GM12878 (cell line): Measurements from ENCODE around the gene ATP5F1D. TPM values are rescaled to one million over a fixed set of nuclear protein-coding genes. Genes with fewer than 3 reads are reported as not detected.

ENCODE experiments used
- ASH2L ChIP-seq: fragments of 300-600, 200-600 bp; sonication (generic); IDR thresholded peaks from 2 replicates; pipeline ENCODE4 v1.6.1; 2017; ENCODE audit warnings: low read depth, mild to moderate bottlenecking, borderline replicate concordance
- BCL11A ChIP-seq: IDR thresholded peaks from 2 replicates; pipeline ENCODE4 v1.6.1; 2011; ENCODE audit warnings: low read depth, low read length
- BHLHE40 ChIP-seq, 2 experiments: fragments of 450-650 bp in 1 of 2; IDR thresholded peaks; 2 replicates each; pipeline ENCODE4 v1.6.1; 2011 to 2017; ENCODE audit warnings: low read depth in 2 of 2, borderline replicate concordance in 1 of 2, improper control_type of control experiment in 1 of 2, low read length in 1 of 2, mild to moderate bottlenecking in 1 of 2
- CREB1 ChIP-seq: IDR thresholded peaks from 2 replicates; pipeline ENCODE4 v1.6.1; 2012; ENCODE audit warnings: low read depth, mild to moderate bottlenecking, inconsistent platforms
- DPF2 ChIP-seq: fragments of 450-650 bp; IDR thresholded peaks from 2 replicates; pipeline ENCODE4 v1.6.1; 2017; ENCODE audit warnings: mild to moderate bottlenecking
- EZH2 ChIP-seq: IDR thresholded peaks from 2 replicates; pipeline ENCODE4 v1.6.1; 2012; ENCODE audit warnings: low read depth, mild to moderate bottlenecking, control low read depth, inconsistent platforms, low read length, borderline replicate concordance; ENCODE audit not compliant: control insufficient read depth
- FOXM1 ChIP-seq: IDR thresholded peaks from 2 replicates; pipeline ENCODE4 v1.6.1; 2012; ENCODE audit warnings: low read depth, mild to moderate bottlenecking, inconsistent platforms, low read length, moderate library complexity
- HDAC6 ChIP-seq: fragments of 200-600 bp; sonication (generic); IDR thresholded peaks from one replicate; pipeline ENCODE4 v1.8.0; 2017; ENCODE audit warnings: antibody characterized with exemption; ENCODE audit not compliant: unreplicated experiment
- IRF3 ChIP-seq: fragments of 450-650 bp; IDR thresholded peaks from 2 replicates; pipeline ENCODE4 v1.6.1; 2014; ENCODE audit warnings: mild to moderate bottlenecking
- MAX ChIP-seq: IDR thresholded peaks from 2 replicates; pipeline ENCODE4 v1.6.1; 2012; ENCODE audit warnings: low read depth, low read length, improper control_type of control experiment
- MTA2 ChIP-seq: fragments of 450-650 bp; IDR thresholded peaks from 2 replicates; pipeline ENCODE4 v1.6.1; 2016; ENCODE audit warnings: low read depth, mild to moderate bottlenecking, moderate library complexity
- NR2F1 ChIP-seq: fragments of 450-650 bp; conservative IDR thresholded peaks from 2 replicates; pipeline ENCODE4 v1.6.1; 2017; ENCODE audit warnings: mild to moderate bottlenecking
- PKNOX1 ChIP-seq: fragments of 450-650 bp; IDR thresholded peaks from 2 replicates; pipeline ENCODE4 v1.6.1; 2016; ENCODE audit warnings: mild to moderate bottlenecking
- POLR2AphosphoS2 ChIP-seq: IDR thresholded peaks from 2 replicates; pipeline ENCODE4 v1.6.1; 2011; ENCODE audit warnings: low read depth, mild to moderate bottlenecking, low read length, improper control_type of control experiment, moderate library complexity
- RAD51 ChIP-seq: fragments of 450-650 bp; IDR thresholded peaks from 2 replicates; pipeline ENCODE4 v1.6.1; 2016; ENCODE audit warnings: moderate library complexity, mild to moderate bottlenecking, inconsistent platforms
- RELA ChIP-seq: fragments of 450-650 bp; IDR thresholded peaks from 2 replicates; pipeline ENCODE4 v1.8.0; 2014; ENCODE audit warnings: borderline replicate concordance; ENCODE audit not compliant: partially characterized antibody
- RFX5 ChIP-seq: IDR thresholded peaks from 2 replicates; pipeline ENCODE4 v1.6.1; 2011; ENCODE audit warnings: low read depth, low read length, improper control_type of control experiment
- RUNX3 ChIP-seq: IDR thresholded peaks from 2 replicates; pipeline ENCODE4 v1.6.1; 2012; ENCODE audit warnings: low read length, inconsistent platforms
- SRF ChIP-seq, 2 experiments: IDR thresholded peaks; 2 replicates each; pipeline ENCODE4 v1.6.1; 2011; ENCODE audit warnings: low read depth in 2 of 2, low read length in 2 of 2, mild to moderate bottlenecking in 1 of 2, moderate library complexity in 1 of 2
- USF1 ChIP-seq: IDR thresholded peaks from 2 replicates; pipeline ENCODE4 v1.6.1; 2011; ENCODE audit warnings: borderline replicate concordance, low read depth, mild to moderate bottlenecking, moderate library complexity, mixed read lengths, low read length; ENCODE audit not compliant: insufficient read depth; ENCODE audit errors: extremely low read length
- ZBTB4 ChIP-seq: fragments of 450-650 bp; formaldehyde crosslinking; IDR thresholded peaks from 2 replicates; pipeline ENCODE4 v1.4.0; 2022; ENCODE audit warnings: mild to moderate bottlenecking, moderate library complexity
- ZNF384 ChIP-seq: IDR thresholded peaks from 2 replicates; pipeline ENCODE4 v1.6.1; 2012; ENCODE audit warnings: low read depth, mild to moderate bottlenecking, low read length, improper control_type of control experiment, borderline replicate concordance
- polyA plus RNA-seq, 11 experiments: library from polyadenylated mRNA; depleted of rRNA in 4 of 11; unstranded in 6 of 11; stranded (reverse) in 5 of 11; fragments of >200 nt; fragmentation: Nextera tagmentation in 4 of 11; fragmentation: Illumina TruSeq in 1 of 11; extraction: Ambion mirVana in 4 of 11; extraction: Trizol in 1 of 11; gene quantifications; 1 replicate in 1 of 11; 2 replicates in 10 of 11; pipeline versions ENCODE4 v1.2.1 to v1.2.3, GENCODE V29; 2011 to 2016; ENCODE audit warnings: inconsistent platforms in 2 of 11, missing spikeins in 2 of 11, low read depth in 1 of 11
- total RNA-seq, 4 experiments: library from RNA; depleted of rRNA in 3 of 4; stranded (reverse); fragments of >200 nt in 3 of 4; fragmentation: Illumina TruSeq in 1 of 4; extraction: Trizol in 1 of 4; gene quantifications; 2 replicates each; pipeline versions ENCODE4 v1.2.1 to v1.2.3, GENCODE V29; 2013 to 2021

The ATP5F1D gene
- total and polyA plus RNA-seq, 10 of the 15 experiments (the other 5 are each of a cell fraction or from before 2014, with no cell fraction given): 7.2 to 357 (median 49.5) TPM

- TF ChIP-seq IRF3: peak; percentile 16; the same call in 1 of the 2 replicates
- no peak for TF ChIP-seq MTA2
- peak in 1 of 2 experiments; percentile 91 for TF ChIP-seq SRF (IDR thresholded peaks at IDR 0.05; ENCODE audit: low read depth in 2 of 2, low read length in 2 of 2)
- peak; percentile 50; the same call in 1 of the 2 replicates for TF ChIP-seq RFX5
- peak; percentile 96 for TF ChIP-seq PKNOX1
- peak; percentile 85 for TF ChIP-seq NR2F1
- 0 out of 2 replicates have a peak, but pooled peaks have one; percentile 8 for TF ChIP-seq BCL11A
- TF ChIP-seq BHLHE40 (IDR thresholded peaks at IDR 0.05; ENCODE audit: borderline replicate concordance in 1 of 2, low read depth in 2 of 2, low read length in 1 of 2): peak; percentile 88 to 97
- peak; percentile 100 for TF ChIP-seq DPF2
- TF ChIP-seq ZNF384: no peak
- TF ChIP-seq POLR2AphosphoS2: peak; percentile 86
- peak; percentile 98 for TF ChIP-seq USF1
- peak; percentile 93 for TF ChIP-seq CREB1
- peak; percentile 25; the same call in 1 of the 2 replicates for TF ChIP-seq ASH2L
- TF ChIP-seq ZBTB4: no peak
- TF ChIP-seq HDAC6: peak; percentile 15
- TF ChIP-seq MAX: peak; percentile 97
- TF ChIP-seq RAD51: peak; percentile 98
- peak; percentile 47; the same call in 1 of the 2 replicates for TF ChIP-seq RUNX3
- peak; percentile 67 for TF ChIP-seq RELA
- TF ChIP-seq EZH2: no peak
- no peak for TF ChIP-seq FOXM1
Measured at GRCh38 chr19:1275260-1275975, 33.9 kb downstream of the ATP5F1D start, which contains the start of gene FAM174C (continued).
